HEK293 (cell line): ENCODE results near the gene FRMPD4.

Source experiments
- CTCF ChIA-PET: fragments of 350-600 bp; formaldehyde crosslinking; extraction: SDS; loops from one replicate; lab custom pipeline; 2021; ENCODE audit warnings: antibody characterized with exemption; lab: Yijun Ruan, JAX
- POLR2A ChIA-PET: fragments of 300-600 bp; formaldehyde crosslinking; extraction: SDS; loops from one replicate; lab custom pipeline; 2020; ENCODE audit warnings: antibody characterized with exemption, inconsistent platforms; lab: Yijun Ruan, JAX
- H3K27ac ChIP-seq: fragments of 200-500 bp; sonication (Bioruptor generic); 2 replicates; pipeline ENCODE4 v1.5.1; 2014; ENCODE audit warnings: low read depth, low read length, control low read depth, inconsistent platforms; ENCODE audit errors: extremely low read depth
- H3K36me3 ChIP-seq, 2 experiments: fragments of 200-500 bp in 1 of 2; sonication (Bioruptor generic) in 1 of 2; 1 replicate in 1 of 2; 2 replicates in 1 of 2; pipeline ENCODE4 v1.5.1; 2014 to 2017; ENCODE audit warnings: inconsistent platforms in 2 of 2, low read length in 2 of 2; ENCODE audit not compliant: control insufficient read depth in 2 of 2, insufficient read depth in 1 of 2
- H3K4me1 ChIP-seq: fragments of 200-500 bp; sonication (Bioruptor generic); 2 replicates; pipeline ENCODE4 v1.5.1; 2014; ENCODE audit warnings: mild to moderate bottlenecking, low read length, inconsistent platforms; ENCODE audit not compliant: control insufficient read depth, insufficient read depth
- H3K4me3 ChIP-seq: 2 replicates; pipeline ENCODE4 v1.5.1; 2011; ENCODE audit warnings: low read depth, mild to moderate bottlenecking, control low read depth, low read length, moderate library complexity
- H3K9me3 ChIP-seq: fragments of 200-500 bp; sonication (Bioruptor generic); 2 replicates; pipeline ENCODE4 v1.5.1; 2014; ENCODE audit warnings: low read depth, low read length, inconsistent platforms; ENCODE audit not compliant: control insufficient read depth, insufficient read depth
- ZBTB17 ChIP-seq: fragments of 450-650 bp; formaldehyde crosslinking; IDR thresholded peaks from 2 replicates; pipeline ENCODE4 v1.5.1; 2016; ENCODE audit warnings: missing biosample characterization, missing genetic modification characterization
- ZNF19 ChIP-seq: fragments of 450-650 bp; formaldehyde crosslinking; IDR thresholded peaks from 2 replicates; pipeline ENCODE4; 2016; ENCODE audit warnings: missing biosample characterization, missing genetic modification characterization, low read depth
- ZNF248 ChIP-seq: fragments of 450-650 bp; formaldehyde crosslinking; IDR thresholded peaks from 2 replicates; pipeline ENCODE4 v1.5.1; 2017; ENCODE audit warnings: missing biosample characterization, missing genetic modification characterization
- ZNF266 ChIP-seq: fragments of 450-650 bp; formaldehyde crosslinking; IDR thresholded peaks from 2 replicates; pipeline ENCODE4 v1.5.1; 2016; ENCODE audit warnings: missing biosample characterization, missing genetic modification characterization, low read depth
- ZNF596 ChIP-seq: fragments of 450-650 bp; IDR thresholded peaks from 2 replicates; pipeline ENCODE4 v1.5.0; 2018; ENCODE audit warnings: missing biosample characterization, mild to moderate bottlenecking, missing genetic modification characterization, moderate library complexity
- ZNF776 ChIP-seq: fragments of 450-650 bp; formaldehyde crosslinking; IDR thresholded peaks from 2 replicates; pipeline ENCODE4 v1.5.0; 2017; ENCODE audit warnings: missing biosample characterization, missing genetic modification characterization, borderline replicate concordance
- TF ChIP-seq, protein P1 (sequence below): fragments of 450-650 bp; formaldehyde crosslinking; conservative IDR thresholded peaks from 2 replicates; pipeline ENCODE4 v1.5.1; 2016; ENCODE audit warnings: low read depth, missing biosample characterization, missing genetic modification characterization
- TF ChIP-seq, protein P2 (sequence below): fragments of 450-650 bp; formaldehyde crosslinking; IDR thresholded peaks from 2 replicates; pipeline ENCODE4 v1.5.1; 2016; ENCODE audit warnings: missing biosample characterization, missing genetic modification characterization, low read depth
- TF ChIP-seq, protein P3 (sequence below): fragments of 450-650 bp; formaldehyde crosslinking; IDR thresholded peaks from 2 replicates; pipeline ENCODE4 v1.5.1; 2016; ENCODE audit warnings: missing biosample characterization, missing genetic modification characterization
- TF ChIP-seq, protein P4 (sequence below): fragments of 450-650 bp; formaldehyde crosslinking; IDR thresholded peaks from 2 replicates; pipeline ENCODE4 v1.5.1; 2016; ENCODE audit warnings: missing biosample characterization, missing genetic modification characterization, low read depth
- TF ChIP-seq, protein P5 (sequence below): fragments of 450-650 bp; formaldehyde crosslinking; IDR thresholded peaks from 2 replicates; pipeline ENCODE4 v1.5.1; 2016; ENCODE audit warnings: missing biosample characterization, missing genetic modification characterization, borderline replicate concordance
- TF ChIP-seq, protein P6 (sequence below): fragments of 450-650 bp; formaldehyde crosslinking; IDR thresholded peaks from 2 replicates; pipeline ENCODE4 v1.5.1; 2017; ENCODE audit warnings: missing biosample characterization, missing genetic modification characterization

FRMPD4 gene

DNA sequence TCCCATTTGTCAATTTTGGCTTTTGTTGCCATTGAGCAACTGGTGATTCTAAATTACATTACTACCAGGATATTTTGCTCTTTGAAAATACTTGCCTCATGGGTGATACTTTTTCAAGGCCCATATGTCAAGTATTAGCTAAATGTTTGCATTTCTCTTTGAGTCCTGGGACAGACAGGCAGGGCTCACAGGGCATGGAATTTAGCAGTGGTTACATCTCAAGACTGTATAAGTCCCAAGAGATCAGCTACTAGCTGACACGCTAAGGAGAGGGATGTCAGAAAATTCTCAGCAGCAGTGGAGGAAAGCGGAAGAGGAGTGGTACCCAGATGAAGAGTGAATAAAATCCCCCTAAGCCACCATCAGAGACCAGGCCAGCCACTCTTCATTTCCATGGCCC lies 224.9 kb downstream of the FRMPD4 start (continued):
- TF ChIP-seq, protein P1, sequence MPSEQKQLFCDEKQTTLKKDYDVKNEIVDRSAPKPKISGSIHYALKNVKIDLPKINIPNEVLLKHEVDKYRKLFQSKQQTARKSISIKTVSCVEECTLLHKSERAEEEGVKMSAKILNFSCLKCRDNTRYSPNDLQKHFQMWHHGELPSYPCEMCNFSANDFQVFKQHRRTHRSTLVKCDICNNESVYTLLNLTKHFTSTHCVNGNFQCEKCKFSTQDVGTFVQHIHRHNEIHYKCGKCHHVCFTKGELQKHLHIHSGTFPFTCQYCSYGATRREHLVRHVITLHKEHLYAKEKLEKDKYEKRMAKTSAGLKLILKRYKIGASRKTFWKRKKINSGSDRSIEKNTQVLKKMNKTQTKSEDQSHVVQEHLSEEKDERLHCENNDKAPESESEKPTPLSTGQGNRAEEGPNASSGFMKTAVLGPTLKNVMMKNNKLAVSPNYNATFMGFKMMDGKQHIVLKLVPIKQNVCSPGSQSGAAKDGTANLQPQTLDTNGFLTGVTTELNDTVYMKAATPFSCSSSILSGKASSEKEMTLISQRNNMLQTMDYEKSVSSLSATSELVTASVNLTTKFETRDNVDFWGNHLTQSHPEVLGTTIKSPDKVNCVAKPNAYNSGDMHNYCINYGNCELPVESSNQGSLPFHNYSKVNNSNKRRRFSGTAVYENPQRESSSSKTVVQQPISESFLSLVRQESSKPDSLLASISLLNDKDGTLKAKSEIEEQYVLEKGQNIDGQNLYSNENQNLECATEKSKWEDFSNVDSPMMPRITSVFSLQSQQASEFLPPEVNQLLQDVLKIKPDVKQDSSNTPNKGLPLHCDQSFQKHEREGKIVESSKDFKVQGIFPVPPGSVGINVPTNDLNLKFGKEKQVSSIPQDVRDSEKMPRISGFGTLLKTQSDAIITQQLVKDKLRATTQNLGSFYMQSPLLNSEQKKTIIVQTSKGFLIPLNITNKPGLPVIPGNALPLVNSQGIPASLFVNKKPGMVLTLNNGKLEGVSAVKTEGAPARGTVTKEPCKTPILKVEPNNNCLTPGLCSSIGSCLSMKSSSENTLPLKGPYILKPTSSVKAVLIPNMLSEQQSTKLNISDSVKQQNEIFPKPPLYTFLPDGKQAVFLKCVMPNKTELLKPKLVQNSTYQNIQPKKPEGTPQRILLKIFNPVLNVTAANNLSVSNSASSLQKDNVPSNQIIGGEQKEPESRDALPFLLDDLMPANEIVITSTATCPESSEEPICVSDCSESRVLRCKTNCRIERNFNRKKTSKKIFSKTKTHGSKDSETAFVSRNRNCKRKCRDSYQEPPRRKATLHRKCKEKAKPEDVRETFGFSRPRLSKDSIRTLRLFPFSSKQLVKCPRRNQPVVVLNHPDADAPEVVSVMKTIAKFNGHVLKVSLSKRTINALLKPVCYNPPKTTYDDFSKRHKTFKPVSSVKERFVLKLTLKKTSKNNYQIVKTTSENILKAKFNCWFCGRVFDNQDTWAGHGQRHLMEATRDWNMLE (tag by site-specific recombination) = no peak
- TF ChIP-seq, protein P2, sequence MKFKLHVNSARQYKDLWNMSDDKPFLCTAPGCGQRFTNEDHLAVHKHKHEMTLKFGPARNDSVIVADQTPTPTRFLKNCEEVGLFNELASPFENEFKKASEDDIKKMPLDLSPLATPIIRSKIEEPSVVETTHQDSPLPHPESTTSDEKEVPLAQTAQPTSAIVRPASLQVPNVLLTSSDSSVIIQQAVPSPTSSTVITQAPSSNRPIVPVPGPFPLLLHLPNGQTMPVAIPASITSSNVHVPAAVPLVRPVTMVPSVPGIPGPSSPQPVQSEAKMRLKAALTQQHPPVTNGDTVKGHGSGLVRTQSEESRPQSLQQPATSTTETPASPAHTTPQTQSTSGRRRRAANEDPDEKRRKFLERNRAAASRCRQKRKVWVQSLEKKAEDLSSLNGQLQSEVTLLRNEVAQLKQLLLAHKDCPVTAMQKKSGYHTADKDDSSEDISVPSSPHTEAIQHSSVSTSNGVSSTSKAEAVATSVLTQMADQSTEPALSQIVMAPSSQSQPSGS (tag by site-specific recombination) = no peak

DNA sequence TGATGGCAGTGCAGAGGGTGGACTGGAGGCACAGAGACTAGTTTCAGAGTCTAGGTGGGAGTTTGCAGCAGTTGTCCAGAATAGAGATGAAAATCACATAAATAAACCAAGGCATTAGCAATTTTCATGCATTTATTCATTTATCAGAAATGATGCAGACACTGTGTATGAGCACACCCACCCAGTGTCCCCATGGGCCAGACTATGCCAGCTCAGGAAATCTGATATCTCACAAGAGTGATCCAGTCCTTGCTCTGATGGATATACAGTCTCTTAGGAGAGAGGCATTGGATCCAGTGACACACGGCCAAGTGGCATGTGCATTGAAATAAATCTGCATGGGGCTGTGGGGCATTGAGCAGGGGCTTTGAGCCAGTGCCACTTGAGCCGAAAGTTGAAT lies 228.2 kb downstream of the FRMPD4 start:
- ChIA-PET POLR2A (no interaction called here), CTCF (no interaction called here)
- Histone ChIP-seq H3K9me3 (no peaks in the 10 kb centered on the region), H3K27ac (no peak overlapping the region), H3K36me3 (no peaks in the 10 kb centered on the region)
- TF ChIP-seq, protein P3, sequence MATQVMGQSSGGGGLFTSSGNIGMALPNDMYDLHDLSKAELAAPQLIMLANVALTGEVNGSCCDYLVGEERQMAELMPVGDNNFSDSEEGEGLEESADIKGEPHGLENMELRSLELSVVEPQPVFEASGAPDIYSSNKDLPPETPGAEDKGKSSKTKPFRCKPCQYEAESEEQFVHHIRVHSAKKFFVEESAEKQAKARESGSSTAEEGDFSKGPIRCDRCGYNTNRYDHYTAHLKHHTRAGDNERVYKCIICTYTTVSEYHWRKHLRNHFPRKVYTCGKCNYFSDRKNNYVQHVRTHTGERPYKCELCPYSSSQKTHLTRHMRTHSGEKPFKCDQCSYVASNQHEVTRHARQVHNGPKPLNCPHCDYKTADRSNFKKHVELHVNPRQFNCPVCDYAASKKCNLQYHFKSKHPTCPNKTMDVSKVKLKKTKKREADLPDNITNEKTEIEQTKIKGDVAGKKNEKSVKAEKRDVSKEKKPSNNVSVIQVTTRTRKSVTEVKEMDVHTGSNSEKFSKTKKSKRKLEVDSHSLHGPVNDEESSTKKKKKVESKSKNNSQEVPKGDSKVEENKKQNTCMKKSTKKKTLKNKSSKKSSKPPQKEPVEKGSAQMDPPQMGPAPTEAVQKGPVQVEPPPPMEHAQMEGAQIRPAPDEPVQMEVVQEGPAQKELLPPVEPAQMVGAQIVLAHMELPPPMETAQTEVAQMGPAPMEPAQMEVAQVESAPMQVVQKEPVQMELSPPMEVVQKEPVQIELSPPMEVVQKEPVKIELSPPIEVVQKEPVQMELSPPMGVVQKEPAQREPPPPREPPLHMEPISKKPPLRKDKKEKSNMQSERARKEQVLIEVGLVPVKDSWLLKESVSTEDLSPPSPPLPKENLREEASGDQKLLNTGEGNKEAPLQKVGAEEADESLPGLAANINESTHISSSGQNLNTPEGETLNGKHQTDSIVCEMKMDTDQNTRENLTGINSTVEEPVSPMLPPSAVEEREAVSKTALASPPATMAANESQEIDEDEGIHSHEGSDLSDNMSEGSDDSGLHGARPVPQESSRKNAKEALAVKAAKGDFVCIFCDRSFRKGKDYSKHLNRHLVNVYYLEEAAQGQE (tag by site-specific recombination) = no peak
- TF ChIP-seq, protein P4, sequence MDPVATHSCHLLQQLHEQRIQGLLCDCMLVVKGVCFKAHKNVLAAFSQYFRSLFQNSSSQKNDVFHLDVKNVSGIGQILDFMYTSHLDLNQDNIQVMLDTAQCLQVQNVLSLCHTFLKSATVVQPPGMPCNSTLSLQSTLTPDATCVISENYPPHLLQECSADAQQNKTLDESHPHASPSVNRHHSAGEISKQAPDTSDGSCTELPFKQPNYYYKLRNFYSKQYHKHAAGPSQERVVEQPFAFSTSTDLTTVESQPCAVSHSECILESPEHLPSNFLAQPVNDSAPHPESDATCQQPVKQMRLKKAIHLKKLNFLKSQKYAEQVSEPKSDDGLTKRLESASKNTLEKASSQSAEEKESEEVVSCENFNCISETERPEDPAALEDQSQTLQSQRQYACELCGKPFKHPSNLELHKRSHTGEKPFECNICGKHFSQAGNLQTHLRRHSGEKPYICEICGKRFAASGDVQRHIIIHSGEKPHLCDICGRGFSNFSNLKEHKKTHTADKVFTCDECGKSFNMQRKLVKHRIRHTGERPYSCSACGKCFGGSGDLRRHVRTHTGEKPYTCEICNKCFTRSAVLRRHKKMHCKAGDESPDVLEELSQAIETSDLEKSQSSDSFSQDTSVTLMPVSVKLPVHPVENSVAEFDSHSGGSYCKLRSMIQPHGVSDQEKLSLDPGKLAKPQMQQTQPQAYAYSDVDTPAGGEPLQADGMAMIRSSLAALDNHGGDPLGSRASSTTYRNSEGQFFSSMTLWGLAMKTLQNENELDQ = no peak
- TF ChIP-seq, protein P5, sequence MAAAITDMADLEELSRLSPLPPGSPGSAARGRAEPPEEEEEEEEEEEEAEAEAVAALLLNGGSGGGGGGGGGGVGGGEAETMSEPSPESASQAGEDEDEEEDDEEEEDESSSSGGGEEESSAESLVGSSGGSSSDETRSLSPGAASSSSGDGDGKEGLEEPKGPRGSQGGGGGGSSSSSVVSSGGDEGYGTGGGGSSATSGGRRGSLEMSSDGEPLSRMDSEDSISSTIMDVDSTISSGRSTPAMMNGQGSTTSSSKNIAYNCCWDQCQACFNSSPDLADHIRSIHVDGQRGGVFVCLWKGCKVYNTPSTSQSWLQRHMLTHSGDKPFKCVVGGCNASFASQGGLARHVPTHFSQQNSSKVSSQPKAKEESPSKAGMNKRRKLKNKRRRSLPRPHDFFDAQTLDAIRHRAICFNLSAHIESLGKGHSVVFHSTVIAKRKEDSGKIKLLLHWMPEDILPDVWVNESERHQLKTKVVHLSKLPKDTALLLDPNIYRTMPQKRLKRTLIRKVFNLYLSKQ (tag by site-specific recombination) = no peak
- TF ChIP-seq ZNF266 (no peak), ZNF248 (no peak), ZNF776 (tag by site-specific recombination) (no peak), ZBTB17 (no peak), ZNF596 (tag by site-specific recombination) (no peak), ZNF19 (tag by site-specific recombination) (no peak)
- TF ChIP-seq, protein P6, sequence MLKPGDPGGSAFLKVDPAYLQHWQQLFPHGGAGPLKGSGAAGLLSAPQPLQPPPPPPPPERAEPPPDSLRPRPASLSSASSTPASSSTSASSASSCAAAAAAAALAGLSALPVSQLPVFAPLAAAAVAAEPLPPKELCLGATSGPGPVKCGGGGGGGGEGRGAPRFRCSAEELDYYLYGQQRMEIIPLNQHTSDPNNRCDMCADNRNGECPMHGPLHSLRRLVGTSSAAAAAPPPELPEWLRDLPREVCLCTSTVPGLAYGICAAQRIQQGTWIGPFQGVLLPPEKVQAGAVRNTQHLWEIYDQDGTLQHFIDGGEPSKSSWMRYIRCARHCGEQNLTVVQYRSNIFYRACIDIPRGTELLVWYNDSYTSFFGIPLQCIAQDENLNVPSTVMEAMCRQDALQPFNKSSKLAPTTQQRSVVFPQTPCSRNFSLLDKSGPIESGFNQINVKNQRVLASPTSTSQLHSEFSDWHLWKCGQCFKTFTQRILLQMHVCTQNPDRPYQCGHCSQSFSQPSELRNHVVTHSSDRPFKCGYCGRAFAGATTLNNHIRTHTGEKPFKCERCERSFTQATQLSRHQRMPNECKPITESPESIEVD (tag by site-specific recombination) = no peak
- TF ChIP-seq, all 188 proteins: peak for 0
- Histone ChIP-seq H3K4me1 (peaks cover 3% of the 10 kb centered on the region), H3K4me3 (no peak overlapping the region)
